HCT116 (cell line): ENCODE data around the gene MACF1. TPM values are rescaled to one million over a fixed set of nuclear protein-coding genes. Genes with fewer than 3 reads are reported as not detected.

ENCODE experiments used
- ATAC-seq: fragments of 200-7000 bp; cut with Tn5 transposase; 2 replicates; pipeline ENCODE4 v1.9.1; 2020; ENCODE audit warnings: mild to moderate bottlenecking, moderate library complexity
- BruUV-seq: library from RNA; stranded (reverse); fragments of 400-500 nt; replicated peaks from 2 replicates; lab custom pipeline; 2021; lab: Mats Ljungman, UMichigan
- CTCF ChIA-PET: fragments of 300-600 bp; sonication (Branson Sonifier 250); formaldehyde crosslinking; loops from one replicate; lab custom pipeline; 2021; ENCODE audit warnings: antibody characterized with exemption; lab: Charles Lee
- POLR2A ChIA-PET: fragments of 300-600, 350-600 bp; sonication (Branson Sonifier 250); formaldehyde crosslinking; loops from one replicate; lab custom pipeline; 2021; ENCODE audit warnings: antibody characterized with exemption; lab: Charles Lee
- RAD21 ChIA-PET, 2 experiments: fragments of 300-600 bp; sonication (Branson Sonifier 250); formaldehyde crosslinking; loops; one replicate each; lab custom pipeline; 2023; ENCODE audit warnings: low total read pairs in 2 of 2; ENCODE audit not compliant: uncharacterized antibody in 2 of 2, unreplicated experiment in 2 of 2, low non-redundant PET in 1 of 2; lab: Charles Lee
- DNase-seq: peaks from one replicate; pipeline ENCODE4 v3.0.0-alpha.2; 2010; ENCODE audit warnings: low read depth, low spot score
- H2AFZ ChIP-seq: fragments of 200-600 bp; shearing (Covaris generic), sonication (generic); 2 replicates; pipeline ENCODE4 v1.6.1; 2017; ENCODE audit warnings: low read depth, mixed run types, mixed read lengths, antibody characterized with exemption, low read length; ENCODE audit not compliant: poor library complexity, severe bottlenecking
- H3K27ac ChIP-seq: 2 replicates; pipeline ENCODE4 v1.5.1; 2012; ENCODE audit warnings: low read depth, low read length
- H3K27me3 ChIP-seq: fragments of 200-600 bp; sonication (generic); 2 replicates; pipeline ENCODE4 v1.6.1; 2016; ENCODE audit warnings: mixed run types, low read length, mixed read lengths; ENCODE audit not compliant: insufficient read depth
- H3K36me3 ChIP-seq, 2 experiments: fragments of 200-500 bp in 1 of 2; fragments of 200-600 bp in 1 of 2; sonication (Bioruptor generic) in 1 of 2; sonication (generic) in 1 of 2; 2 replicates each; pipeline versions ENCODE4 v1.5.1 to v1.6.1; 2014 to 2016; ENCODE audit warnings: low read length in 2 of 2, inconsistent platforms in 1 of 2, mixed read lengths in 1 of 2, mixed run types in 1 of 2; ENCODE audit not compliant: insufficient read depth in 2 of 2, control insufficient read depth in 1 of 2
- H3K4me1 ChIP-seq, 2 experiments: fragments of 200-600 bp in 1 of 2; sonication (generic) in 1 of 2; 2 replicates each; pipeline versions ENCODE4 v1.5.1 to v1.6.1; 2012 to 2017; ENCODE audit warnings: low read length in 2 of 2, inconsistent platforms in 1 of 2, mild to moderate bottlenecking in 1 of 2, mixed read lengths in 1 of 2, mixed run types in 1 of 2, moderate library complexity in 1 of 2; ENCODE audit not compliant: insufficient read depth in 2 of 2, control insufficient read depth in 1 of 2
- H3K4me2 ChIP-seq: fragments of 200-600 bp; sonication (generic); 2 replicates; pipeline ENCODE4 v1.6.1; 2017; ENCODE audit warnings: mixed run types, low read length, mixed read lengths
- H3K4me3 ChIP-seq, 2 experiments: fragments of 200-600 bp in 1 of 2; sonication (generic) in 1 of 2; replicated peaks in 1 of 2; 2 replicates each; pipeline ENCODE4 v1.5.1; 2011 to 2016; ENCODE audit warnings: low read length in 2 of 2, control low read depth in 1 of 2, low read depth in 1 of 2, mild to moderate bottlenecking in 1 of 2, mixed read lengths in 1 of 2, mixed run types in 1 of 2
- H3K79me2 ChIP-seq: fragments of 200-600 bp; sonication (generic); 2 replicates; pipeline ENCODE4 v1.6.1; 2017; ENCODE audit warnings: mild to moderate bottlenecking, mixed run types, low read length, moderate library complexity, mixed read lengths; ENCODE audit not compliant: insufficient read depth
- H3K9ac ChIP-seq: fragments of 200-600 bp; sonication (generic); 2 replicates; pipeline ENCODE4 v1.6.1; 2016; ENCODE audit warnings: low read length, mixed read lengths
- H3K9me2 ChIP-seq: fragments of 200-600 bp; sonication (generic), shearing (Covaris generic); 2 replicates; pipeline ENCODE4 v1.6.1; 2017; ENCODE audit warnings: mixed run types, mild to moderate bottlenecking, moderate library complexity; ENCODE audit not compliant: insufficient read depth
- H3K9me3 ChIP-seq, 2 experiments: fragments of 200-500 bp in 1 of 2; fragments of 200-600 bp in 1 of 2; sonication (Bioruptor generic) in 1 of 2; sonication (generic) in 1 of 2; 2 replicates each; pipeline ENCODE4 v1.6.1; 2014 to 2017; ENCODE audit warnings: low read length in 2 of 2, mixed read lengths in 2 of 2, inconsistent platforms in 1 of 2, low read depth in 1 of 2, mild to moderate bottlenecking in 1 of 2, mixed run types in 1 of 2, moderate library complexity in 1 of 2; ENCODE audit not compliant: control insufficient read depth in 1 of 2, insufficient read depth in 1 of 2
- H4K20me1 ChIP-seq: fragments of 200-600 bp; sonication (generic), shearing (Covaris generic); 2 replicates; pipeline ENCODE4 v1.6.1; 2017; ENCODE audit warnings: mixed run types, mild to moderate bottlenecking, moderate library complexity; ENCODE audit not compliant: insufficient read depth
- ATF3 ChIP-seq: IDR thresholded peaks from 2 replicates; pipeline ENCODE4 v1.6.1; 2012
- CBX3 ChIP-seq: IDR thresholded peaks from 2 replicates; pipeline ENCODE4 v1.6.1; 2012; ENCODE audit warnings: low read depth
- CEBPB ChIP-seq: IDR thresholded peaks from 2 replicates; pipeline ENCODE4 v1.6.1; 2012; ENCODE audit warnings: low read depth
- CTCF ChIP-seq, 3 experiments: fragments of 200-600 bp in 1 of 3; sonication (generic) in 1 of 3; IDR thresholded peaks in 2 of 3; conservative IDR thresholded peaks in 1 of 3; 2 replicates each; pipeline ENCODE4 v1.5.1; 2012 to 2017; ENCODE audit warnings: low read depth in 2 of 3, low read length in 2 of 3, antibody characterized with exemption in 1 of 3, borderline replicate concordance in 1 of 3, control low read depth in 1 of 3, mild to moderate bottlenecking in 1 of 3, mixed read lengths in 1 of 3, mixed run types in 1 of 3, moderate library complexity in 1 of 3; ENCODE audit not compliant: insufficient read depth in 1 of 3
- EZH2 ChIP-seq: fragments of 200-600 bp; sonication (generic); IDR thresholded peaks from 2 replicates; pipeline ENCODE4 v1.6.1; 2017; ENCODE audit warnings: antibody characterized with exemption, mixed run types
- FOSL1 ChIP-seq: IDR thresholded peaks from 2 replicates; pipeline ENCODE4 v1.6.1; 2012; ENCODE audit warnings: low read depth
- MAX ChIP-seq: IDR thresholded peaks from 2 replicates; pipeline ENCODE4 v1.6.1; 2012
- POLR2A ChIP-seq: IDR thresholded peaks from 2 replicates; pipeline ENCODE4 v1.7.0; 2011; ENCODE audit warnings: borderline replicate concordance; ENCODE audit not compliant: insufficient read depth, insufficient read length; ENCODE audit errors: extremely low read depth
- POLR2AphosphoS5 ChIP-seq: IDR thresholded peaks from 2 replicates; pipeline ENCODE4 v1.6.1; 2011; ENCODE audit warnings: mild to moderate bottlenecking, low read depth, low read length, moderate library complexity
- RAD21 ChIP-seq: IDR thresholded peaks from 2 replicates; pipeline ENCODE4 v1.6.1; 2012; ENCODE audit warnings: low read depth, mild to moderate bottlenecking
- SIN3A ChIP-seq: IDR thresholded peaks from 2 replicates; pipeline ENCODE4 v1.6.1; 2012; ENCODE audit warnings: low read depth
- SP1 ChIP-seq: IDR thresholded peaks from 2 replicates; pipeline ENCODE4 v1.6.1; 2012; ENCODE audit warnings: low read depth
- SRF ChIP-seq: IDR thresholded peaks from 2 replicates; pipeline ENCODE4 v1.6.1; 2012; ENCODE audit warnings: low read depth
- TCF7L2 ChIP-seq: IDR thresholded peaks from 2 replicates; pipeline ENCODE4 v1.7.0; 2011; ENCODE audit warnings: borderline replicate concordance, inconsistent platforms; ENCODE audit not compliant: insufficient read depth, insufficient read length; ENCODE audit errors: extremely low read depth
- ZBTB33 ChIP-seq: IDR thresholded peaks from 2 replicates; pipeline ENCODE4 v1.6.1; 2011; ENCODE audit warnings: mild to moderate bottlenecking, low read length, moderate library complexity; ENCODE audit not compliant: insufficient replicate concordance; ENCODE audit errors: extremely low read depth
- ZFX ChIP-seq: fragments of 450-650 bp; IDR thresholded peaks from 2 replicates; pipeline ENCODE4 v1.6.1; 2017
- ZNF274 ChIP-seq: fragments of 200-500 bp; sonication (Bioruptor generic); IDR thresholded peaks from 2 replicates; pipeline ENCODE4 v1.6.1; 2014; ENCODE audit warnings: mild to moderate bottlenecking, low read depth, low read length, inconsistent platforms
- intact Hi-C: fragments of 100-400 bp; cut with micrococcal nuclease; formaldehyde crosslinking; loops from 2 replicates; pipeline ENCODE4 v1.10.0; 2022
- total RNA-seq: library from RNA; stranded (reverse); gene quantifications from one replicate; pipeline ENCODE4 v1.2.1, GENCODE V29; 2021; ENCODE audit not compliant: unreplicated experiment

MACF1 gene
- total RNA-seq, 1 experiment from 2014 or later = 146 TPM

- no peak overlapping the region for H3K27ac ChIP-seq
- H3K79me2 ChIP-seq = no peaks in the 10 kb centered on the region
- DNase-seq (no peak), ATAC-seq (no peak)
- H3K4me1 ChIP-seq = no peaks in the 10 kb centered on the region
- H3K9me2 ChIP-seq = no peaks in the 10 kb centered on the region
- POLR2A ChIA-PET = no interaction called here
- no peaks in the 10 kb centered on the region; a peak in 1 of 4 replicates for H3K36me3 ChIP-seq
- CTCF ChIA-PET = interaction anchor here (0.5 kb wide), 1 partner anchor 81 kb away, joined by 3 read pairs; no protein-coding TSS in a partner anchor
- H4K20me1 ChIP-seq = no peaks in the 10 kb centered on the region
- no peak overlapping the region for H3K4me3 ChIP-seq
- intact Hi-C loops = no loop called here
- BruUV-seq = no TSS peak
- H3K9ac ChIP-seq = no peak overlapping the region
- H3K27me3 ChIP-seq = no peaks in the 10 kb centered on the region
- TF ChIP-seq ZFX = no peak
- H2AFZ ChIP-seq = no peak overlapping the region
- no peaks in the 10 kb centered on the region for H3K9me3 ChIP-seq
- no peak overlapping the region for H3K4me2 ChIP-seq
- RAD21 ChIA-PET = no interaction called here
These were observed 132.6 kb downstream of the MACF1 start for GRCh38 chr1:39337067-39337466.

GRCh38 chr1:39342776-39343175, 138.3 kb downstream of the MACF1 start:
- no TSS peak for BruUV-seq

More at GRCh38 chr1:39342776-39343175, 138.3 kb downstream of the MACF1 start:
- Histone ChIP-seq H3K79me2 (no peaks in the 10 kb centered on the region), H3K9me3 (no peaks in the 10 kb centered on the region), H3K4me2 (no peak overlapping the region), H3K9me2 (no peaks in the 10 kb centered on the region), H3K4me1 (no peaks in the 10 kb centered on the region), H2AFZ (no peak overlapping the region), H4K20me1 (no peaks in the 10 kb centered on the region), H3K4me3 (no peak overlapping the region), H3K9ac (no peak overlapping the region), H3K27me3 (no peaks in the 10 kb centered on the region), H3K36me3 (no peaks in the 10 kb centered on the region; a peak in 1 of 4 replicates), H3K27ac (no peak overlapping the region)
- DNase-seq (no peak), ATAC-seq (no peak)
- intact Hi-C loops = no loop called here
- POLR2A ChIA-PET = no interaction called here
- CTCF ChIA-PET = no interaction called here
- RAD21 ChIA-PET = no interaction called here
- TF ChIP-seq FOSL1 (no peak), SRF (no peak), SP1 (no peak), CTCF (IDR thresholded peaks at IDR 0.05 in 2 of 3, conservative IDR thresholded peaks at IDR 0.05 in 1 of 3; ENCODE audit: borderline replicate concordance in 1 of 3, insufficient read depth in 1 of 3, low read depth in 2 of 3, low read length in 2 of 3) (no peak), CEBPB (no peak), RAD21 (no peak), TCF7L2 (no peak), POLR2A (no peak), MAX (no peak), CBX3 (no peak), EZH2 (no peak), ZNF274 (no peak), SIN3A (no peak), ATF3 (no peak), ZBTB33 (no peak), POLR2AphosphoS5 (no peak)
